ENCODE data around the gene USH2A.
"Not testable (repeated sequence)": the region's sequence is repeated elsewhere in the genome, so short reads cannot be mapped to it uniquely, and the experiment has no call there.

USH2A gene

DNA sequence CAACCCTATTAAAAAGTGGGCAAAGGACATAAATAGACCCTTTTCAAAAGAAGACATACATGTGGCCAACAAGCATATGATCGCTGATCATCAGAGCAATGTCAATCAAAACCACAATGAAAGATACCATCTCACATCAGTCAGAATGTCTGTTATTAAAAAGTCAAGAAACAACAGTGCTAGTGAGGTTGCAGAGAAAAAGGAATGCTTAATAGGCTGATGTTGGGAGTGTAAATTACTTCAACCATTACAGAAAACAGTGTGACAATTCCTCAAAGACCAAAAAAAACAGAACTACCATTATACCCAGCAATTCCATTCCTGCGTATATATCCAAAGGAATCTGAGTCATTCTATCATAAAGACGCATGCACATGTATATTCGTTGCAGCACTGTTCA, 13.2 kb downstream of the USH2A start:
- DNase-seq (ENCODE audit: low read depth in 4 of 4, low spot score in 1 of 4), result no peak

DNA sequence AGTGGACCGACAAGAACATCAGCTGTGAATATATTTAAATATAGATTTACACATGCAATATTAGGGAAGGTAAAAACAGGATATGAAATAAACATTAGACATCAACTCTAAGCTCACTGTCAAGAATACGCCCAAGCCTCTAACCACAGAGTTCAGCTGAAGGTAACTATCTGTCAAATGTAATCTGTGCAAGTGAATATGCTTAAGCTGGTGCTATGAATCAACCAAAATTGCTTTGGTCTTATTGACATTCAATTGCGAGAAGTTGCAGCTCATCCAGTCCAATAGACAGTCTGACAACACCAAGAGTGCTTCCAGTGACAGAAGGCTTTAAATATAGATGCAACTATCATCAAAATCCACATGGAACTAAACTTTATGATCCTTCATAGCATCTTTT, 32.3 kb downstream of the USH2A start:
- no peak for DNase-seq (ENCODE audit: low read depth in 4 of 4, low spot score in 1 of 4)

DNA sequence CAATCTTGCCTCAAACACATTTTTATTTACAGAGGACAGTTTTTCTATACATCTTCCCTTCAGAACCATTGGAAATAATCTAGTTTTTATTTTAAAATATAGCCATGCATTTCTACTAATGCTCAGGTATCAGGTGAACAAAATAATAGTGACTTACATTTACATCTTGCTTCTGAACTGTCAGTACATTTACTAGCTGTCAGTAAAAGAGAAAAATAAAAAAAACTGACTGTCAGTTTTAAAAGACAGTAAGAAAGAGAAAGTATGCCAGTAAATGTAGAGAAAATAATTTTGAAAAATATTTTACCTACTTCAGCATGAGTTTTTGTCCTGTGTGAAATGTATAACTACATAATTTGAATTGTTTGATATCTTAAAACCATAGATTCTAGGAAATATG, 33.5 kb downstream of the USH2A start:
- DNase-seq (ENCODE audit: low read depth in 4 of 4, low spot score in 1 of 4), result no peak

DNA sequence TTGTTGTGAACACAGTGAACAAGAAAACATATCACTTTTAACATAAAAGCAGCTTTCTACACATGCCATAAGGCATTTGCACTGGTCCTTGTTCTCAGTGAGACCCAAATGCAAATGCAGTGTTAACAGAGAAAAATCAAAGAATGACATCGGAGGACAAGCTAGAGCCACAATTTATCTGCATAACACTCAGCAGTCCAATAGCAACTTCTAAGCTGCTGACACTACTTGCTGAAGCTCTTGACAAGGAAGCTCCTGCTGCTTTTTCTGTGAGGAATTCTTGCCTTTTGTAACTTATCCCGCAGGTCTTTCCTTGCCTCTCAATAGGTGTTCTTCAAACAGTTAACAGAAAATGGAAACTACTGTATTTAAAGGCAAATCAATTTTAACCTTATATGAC, 34.7 kb downstream of the USH2A start:
- no peak for DNase-seq (ENCODE audit: low read depth in 4 of 4, low spot score in 1 of 4)

DNA sequence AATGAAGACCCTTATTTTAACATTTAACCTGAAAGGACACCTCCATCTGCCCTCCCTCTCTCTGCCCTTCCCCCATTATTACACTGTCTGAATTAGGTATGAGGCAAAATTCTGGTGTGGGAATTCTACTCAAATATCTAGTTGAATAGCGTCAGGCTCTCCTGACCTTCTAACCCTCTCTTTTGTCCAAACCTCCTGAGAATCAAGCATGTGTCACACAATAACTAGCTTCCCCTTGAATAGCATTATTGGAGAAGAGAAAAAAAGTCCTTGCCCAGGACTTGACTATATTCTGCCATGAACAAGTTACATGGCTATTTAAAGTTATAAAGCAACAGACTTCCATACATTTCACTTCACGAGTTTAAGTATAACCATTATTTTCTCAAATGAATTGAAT, 35.5 kb downstream of the USH2A start:
- DNase-seq (ENCODE audit: low read depth in 4 of 4, low spot score in 1 of 4), result no peak

DNA sequence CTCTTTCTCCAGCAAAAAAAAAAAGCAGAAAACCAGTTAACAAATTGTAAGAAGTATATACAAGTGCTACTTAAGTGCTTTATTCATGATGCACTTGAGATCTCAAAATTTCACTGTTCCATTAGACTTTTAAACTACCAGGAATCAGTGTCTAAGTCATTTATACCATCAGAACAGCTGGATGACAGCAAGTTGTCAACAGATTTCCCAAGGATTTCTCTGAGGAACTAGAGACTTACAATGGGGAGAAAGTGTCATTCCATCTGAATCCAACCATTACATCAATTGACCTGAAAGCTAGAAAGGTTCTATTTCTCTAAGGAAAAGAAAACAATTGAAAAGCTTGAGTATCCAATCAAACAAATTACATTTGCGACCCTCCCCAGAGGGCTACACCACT, 43.8 kb downstream of the USH2A start:
- no peak for DNase-seq (ENCODE audit: low read depth in 4 of 4, low spot score in 1 of 4)

DNA sequence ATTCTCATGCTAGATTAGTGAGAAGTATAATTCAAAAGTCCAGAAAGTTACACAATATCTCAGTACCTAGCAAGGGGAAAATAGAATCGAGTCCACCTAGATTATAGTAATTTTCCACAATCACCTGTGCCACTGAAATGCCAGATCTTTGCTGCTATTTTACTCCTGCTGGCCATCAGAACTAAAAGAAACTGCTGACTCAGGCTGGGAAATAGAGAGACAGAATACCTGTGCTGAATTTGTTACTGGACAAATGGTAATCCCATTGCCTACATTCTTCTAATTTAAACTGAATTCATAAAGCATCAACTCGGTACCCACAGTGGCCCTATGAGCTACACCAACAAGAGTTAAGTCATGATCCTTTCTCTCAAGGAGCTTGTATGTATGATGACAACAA, 55.0 kb downstream of the USH2A start:
- no peak for DNase-seq (ENCODE audit: low read depth in 4 of 4, low spot score in 1 of 4)

DNA sequence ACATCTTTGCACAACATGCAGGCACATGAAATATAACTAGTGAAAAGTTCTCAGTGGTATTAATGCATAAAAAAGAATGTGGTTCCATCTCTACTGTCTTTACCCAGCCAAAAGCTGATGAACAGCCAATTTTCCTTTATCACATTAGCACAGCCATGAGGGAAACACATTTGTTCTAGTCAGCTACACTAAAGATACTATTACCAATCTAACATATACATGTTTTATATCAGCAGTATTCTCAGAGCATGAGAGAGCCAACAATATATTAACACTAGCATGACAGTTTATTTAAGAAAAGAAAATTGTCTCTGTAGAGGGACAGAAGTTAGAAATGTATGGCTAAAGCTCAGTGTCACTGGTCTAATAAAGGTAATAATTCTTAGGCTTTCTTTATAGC, 56.3 kb downstream of the USH2A start:
- no peak for DNase-seq (ENCODE audit: low read depth in 4 of 4, low spot score in 1 of 4)

DNA sequence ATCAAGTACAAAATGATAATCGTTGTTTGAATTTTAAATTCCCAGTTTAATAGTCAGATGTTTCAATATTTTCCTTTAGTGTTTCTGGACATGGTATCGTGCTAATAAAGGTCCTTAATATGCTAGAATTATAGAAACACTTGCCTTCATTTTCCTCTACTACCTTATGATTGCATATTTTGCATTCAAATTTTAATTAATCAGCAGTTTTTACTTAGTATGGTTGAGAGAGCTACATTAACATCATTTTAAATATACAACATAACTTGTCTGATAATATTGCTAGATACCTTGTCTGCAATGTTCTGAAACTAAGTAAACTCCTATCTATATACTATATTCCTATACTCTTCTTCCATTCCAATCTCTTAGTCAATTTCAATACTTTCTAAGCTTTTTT, 66.3 kb downstream of the USH2A start:
- no peak for DNase-seq (ENCODE audit: low read depth in 4 of 4, low spot score in 1 of 4)

DNA sequence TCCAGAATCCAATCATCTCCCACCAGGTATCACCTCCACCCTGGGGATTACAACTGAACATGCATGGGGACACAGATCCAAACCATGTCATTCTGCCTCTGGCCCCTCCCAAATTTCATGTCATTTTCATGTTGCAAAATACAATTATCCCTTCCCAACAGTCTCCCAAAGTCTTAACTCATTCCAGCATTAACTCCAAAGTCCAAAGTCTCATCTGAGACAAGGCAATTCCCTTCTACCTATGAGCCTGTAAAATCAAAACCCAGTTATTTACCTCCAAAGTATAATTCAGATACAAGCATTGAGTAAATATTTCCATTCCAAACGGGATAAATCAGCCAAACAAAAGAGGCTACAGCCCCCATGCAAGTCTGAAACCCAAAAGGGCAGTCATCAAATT, 73.1 kb downstream of the USH2A start:
- no peak for DNase-seq (ENCODE audit: low read depth in 4 of 4, low spot score in 1 of 4)

DNA sequence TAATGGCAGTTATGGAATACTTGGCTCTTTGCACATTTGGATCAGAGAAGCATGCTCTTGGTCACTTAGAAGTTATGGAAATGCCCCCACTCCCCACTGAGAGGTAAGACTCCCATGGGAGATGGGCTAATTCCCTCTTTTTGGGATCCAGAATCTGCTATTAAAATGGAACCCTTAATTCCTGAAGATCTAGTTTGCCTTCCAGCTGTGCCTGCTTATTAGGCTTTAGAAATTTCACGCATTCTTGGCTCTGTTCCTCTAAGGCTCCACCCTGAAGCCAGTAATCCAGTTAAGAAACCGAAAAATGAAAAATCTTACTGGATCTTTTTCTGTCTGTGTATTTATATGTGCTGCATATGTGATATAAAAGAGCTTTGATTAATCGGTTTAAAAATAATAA, 76.7 kb downstream of the USH2A start:
- DNase-seq (ENCODE audit: low read depth in 4 of 4, low spot score in 1 of 4), result no peak

DNA sequence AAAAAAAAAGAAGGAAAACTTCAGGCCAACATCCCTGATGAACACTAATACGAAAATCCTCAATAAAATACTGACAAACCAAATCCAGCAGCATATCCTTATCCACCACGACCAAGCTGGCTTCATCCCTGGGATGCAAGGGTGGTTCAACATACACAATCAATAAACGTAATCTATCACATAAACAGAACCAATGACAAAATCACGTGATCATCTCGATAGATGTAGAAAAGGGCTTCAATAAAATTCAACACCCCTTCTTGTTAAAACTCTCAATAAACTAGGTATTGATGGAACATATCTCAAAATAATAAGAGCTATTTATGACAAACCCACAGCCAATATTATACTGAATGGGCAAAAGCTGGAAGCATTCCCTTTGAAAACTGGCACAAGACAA, 82.7 kb downstream of the USH2A start:
- not testable (repeated sequence) for DNase-seq (ENCODE audit: low read depth in 4 of 4, low spot score in 1 of 4)

DNA sequence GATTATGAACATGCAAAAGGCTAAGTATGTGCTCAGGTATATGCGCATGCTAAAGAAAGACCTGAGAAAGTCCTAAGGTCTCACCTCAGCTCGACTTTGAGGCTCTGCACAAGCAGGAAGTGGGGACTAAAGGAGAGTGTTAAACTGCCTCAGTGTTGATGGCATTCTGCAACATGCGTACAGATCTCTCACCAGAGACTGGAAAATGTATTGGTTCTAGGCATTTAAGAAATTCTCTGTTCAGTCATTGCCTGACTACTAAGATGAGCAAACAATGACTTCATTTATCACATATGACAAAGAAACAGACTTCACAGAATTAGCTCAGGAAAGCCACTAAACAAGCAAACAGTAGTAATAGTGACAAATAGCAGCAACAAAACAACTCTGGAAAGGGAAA, 90.8 kb downstream of the USH2A start:
- no peak for DNase-seq (ENCODE audit: low read depth in 4 of 4, low spot score in 1 of 4)

DNA sequence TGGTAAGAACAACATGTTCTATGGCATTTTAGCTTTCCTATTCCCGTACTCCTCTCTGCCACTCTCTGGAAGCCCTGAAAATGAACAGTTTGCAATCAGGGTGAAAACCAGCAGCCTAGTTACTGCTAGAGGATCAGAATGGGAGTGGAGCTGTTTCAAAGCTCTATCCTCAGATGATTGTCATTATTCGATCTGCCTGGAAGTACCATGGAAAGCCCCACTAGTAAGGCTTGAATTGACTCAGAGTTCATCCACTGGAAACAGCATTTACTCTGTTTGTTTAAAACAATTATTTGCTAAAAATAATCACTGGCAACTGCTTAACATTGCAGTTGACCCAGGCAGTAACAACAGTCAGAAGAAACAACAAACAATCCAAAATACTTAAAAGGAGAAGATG, 91.2 kb downstream of the USH2A start:
- DNase-seq (ENCODE audit: low read depth in 4 of 4, low spot score in 1 of 4), result no peak

DNA sequence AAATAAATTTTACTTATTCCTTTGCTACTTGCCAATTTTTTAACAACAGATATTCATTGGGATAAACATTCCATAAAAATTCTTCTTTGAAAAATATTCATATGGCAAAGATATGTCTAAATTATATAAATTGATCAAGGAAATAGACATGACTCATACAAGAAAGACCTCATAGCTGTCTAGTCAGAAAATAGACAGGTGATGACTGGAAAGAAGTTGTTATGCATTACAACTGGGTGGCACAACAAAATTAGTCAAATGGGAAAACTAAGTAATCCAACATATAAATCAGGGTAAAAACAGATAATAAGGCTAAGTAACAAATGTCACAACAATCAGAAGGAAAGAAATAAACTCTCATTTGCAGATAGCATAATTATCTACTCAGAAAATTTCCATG, 92.0 kb downstream of the USH2A start:
- DNase-seq (ENCODE audit: low read depth in 4 of 4, low spot score in 1 of 4), result no peak

DNA sequence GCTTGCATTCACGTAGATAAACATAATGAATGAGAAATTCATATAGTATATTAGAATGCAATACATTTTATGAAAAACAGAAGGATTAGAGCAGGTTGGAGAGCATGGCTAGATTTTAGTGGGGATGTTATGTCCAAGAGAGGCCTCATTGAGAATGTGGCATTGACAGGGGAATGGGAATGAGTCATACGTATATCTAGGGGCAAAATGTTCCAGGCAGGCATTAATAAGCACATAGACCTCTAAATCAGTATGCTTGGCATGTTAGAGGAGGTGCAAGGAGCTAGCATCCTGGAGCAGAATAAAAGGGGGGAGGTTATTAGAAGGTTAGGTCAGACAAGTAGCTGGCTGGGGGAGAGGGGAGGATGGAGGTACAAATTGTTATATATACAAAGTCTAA, 93.0 kb downstream of the USH2A start:
- no peak for DNase-seq (ENCODE audit: low read depth in 4 of 4, low spot score in 1 of 4)

DNA sequence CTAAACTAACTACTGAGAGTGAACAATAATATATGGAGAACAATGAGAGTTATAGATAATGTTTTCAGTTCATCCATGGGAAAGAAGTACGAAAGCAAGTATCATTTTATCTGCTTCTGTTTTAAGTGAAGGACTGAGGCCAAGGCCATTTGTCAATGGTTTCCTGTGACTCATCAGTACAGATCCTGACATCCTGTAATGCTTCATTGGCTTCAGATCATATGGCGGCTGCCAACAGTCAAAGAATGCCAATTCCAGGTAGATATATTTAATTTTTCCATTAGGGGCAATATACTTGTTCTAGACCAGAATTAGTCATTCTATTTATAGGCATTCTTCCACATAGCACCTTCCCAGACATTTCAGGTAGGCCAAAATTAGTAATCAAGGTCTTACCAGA, 97.3 kb downstream of the USH2A start:
- no peak for DNase-seq (ENCODE audit: low read depth in 4 of 4, low spot score in 1 of 4)

DNA sequence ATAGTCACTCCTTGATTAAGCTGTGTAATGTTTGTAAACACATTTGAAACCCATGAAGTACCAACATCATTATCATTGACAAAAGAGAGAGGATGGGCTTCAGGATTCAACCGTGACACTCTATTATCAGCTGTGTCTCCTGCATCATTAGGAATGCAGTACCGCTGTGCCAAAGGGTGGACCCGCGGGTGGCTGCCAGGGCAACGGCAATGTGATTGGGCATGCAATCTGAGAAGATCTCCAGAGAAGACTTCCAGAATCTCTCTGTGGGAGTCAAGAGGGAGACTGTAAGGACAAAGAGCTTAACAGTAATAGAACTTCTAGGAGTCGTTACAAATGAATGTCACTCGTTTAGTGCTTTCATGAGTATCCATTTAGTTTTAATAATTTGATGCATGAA, 97.9 kb downstream of the USH2A start:
- DNase-seq (ENCODE audit: low read depth in 4 of 4, low spot score in 1 of 4), result no peak

DNA sequence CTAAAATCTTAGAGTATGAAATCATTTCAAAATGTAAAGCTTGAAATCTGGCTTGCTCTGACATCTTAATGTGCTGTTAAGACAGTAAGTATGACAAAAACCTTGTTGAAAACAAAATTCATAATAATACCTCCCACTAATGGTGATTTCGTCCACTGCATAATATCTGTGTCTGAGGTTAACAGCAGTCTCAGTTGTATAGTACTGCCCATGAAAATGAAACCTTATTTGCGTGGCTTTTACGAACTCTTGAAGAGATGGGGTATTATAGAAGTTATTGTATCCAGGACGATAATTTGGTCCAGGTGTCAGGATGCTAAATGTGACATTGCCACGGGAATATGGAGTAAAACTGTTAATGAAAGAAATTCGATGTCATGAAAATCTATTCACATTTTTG, 99.9 kb downstream of the USH2A start:
- no peak for DNase-seq (ENCODE audit: low read depth in 4 of 4, low spot score in 1 of 4)

DNA sequence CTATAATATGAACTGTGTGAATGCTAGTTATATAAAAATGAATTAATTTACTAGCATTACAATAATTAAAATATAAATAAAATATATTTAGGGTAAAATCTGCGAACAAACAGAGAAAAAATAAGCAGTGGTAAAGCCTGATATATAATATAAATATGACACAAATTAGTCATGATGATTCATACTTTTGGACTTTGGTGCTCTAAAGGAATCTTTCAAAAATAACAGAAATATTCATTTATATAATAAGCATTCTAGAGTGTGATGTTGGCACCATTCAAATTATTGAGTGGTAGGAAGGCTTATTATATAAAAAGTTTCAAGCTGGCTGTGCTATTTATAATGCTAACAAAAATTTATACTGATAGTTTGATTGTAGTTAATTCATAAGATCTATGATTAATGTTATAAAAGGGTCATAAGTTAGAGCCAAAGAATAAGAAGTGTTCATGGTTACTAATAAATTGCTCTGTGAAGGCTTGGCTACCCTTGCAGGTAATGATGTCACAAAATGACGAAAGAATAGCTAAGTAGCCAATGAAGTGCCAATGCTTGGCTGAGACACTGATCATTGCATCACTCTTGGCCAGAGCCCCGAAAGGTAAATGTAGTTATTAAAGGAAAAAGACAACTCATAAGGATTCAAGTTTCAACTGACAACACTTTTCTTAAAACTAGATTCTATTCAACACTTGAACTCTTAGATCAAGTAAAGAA, 108.7 kb downstream of the USH2A start:
- no peak for DNase-seq (ENCODE audit: low read depth in 4 of 4, low spot score in 1 of 4)

DNA sequence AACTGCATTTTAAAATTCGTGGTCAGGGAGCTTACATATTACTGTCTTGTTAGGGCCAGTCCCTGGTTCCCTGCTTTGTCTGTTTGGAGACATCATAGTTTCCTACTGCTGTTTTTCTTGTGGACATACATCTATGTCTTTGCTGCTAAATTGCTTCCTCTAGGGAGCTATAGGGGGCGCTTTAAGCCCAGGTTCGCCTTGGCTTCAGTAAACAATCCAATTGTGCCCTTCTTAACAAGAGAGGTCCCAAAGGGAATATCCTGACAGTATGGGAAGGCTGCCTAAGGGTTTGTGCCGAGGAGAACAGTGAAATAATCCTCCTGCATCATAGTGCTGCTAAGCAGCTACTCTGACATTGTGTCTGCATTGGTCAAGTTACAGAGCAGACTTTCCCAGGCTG, 112.5 kb downstream of the USH2A start:
- DNase-seq (ENCODE audit: low read depth in 4 of 4, low spot score in 1 of 4), result no peak

DNA sequence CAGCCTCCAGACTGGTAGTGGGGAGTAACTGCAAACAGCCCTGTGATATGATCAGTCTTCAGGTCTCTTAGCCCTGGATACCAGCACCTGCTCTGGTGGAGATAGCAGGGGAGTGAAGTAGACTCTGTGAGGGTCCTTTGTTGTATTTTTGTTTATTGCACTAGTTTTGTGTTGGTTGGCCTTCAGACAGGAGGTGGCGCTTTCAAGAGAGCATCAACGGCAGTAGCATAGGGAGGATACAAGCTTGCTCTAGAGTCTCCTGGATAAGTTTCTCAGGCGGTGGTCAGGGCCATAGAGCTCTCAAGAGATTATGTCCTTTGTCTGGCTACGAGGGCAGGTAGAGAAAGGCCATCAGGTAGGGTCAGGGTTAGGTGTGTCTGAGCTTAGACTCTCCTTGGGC, 116.4 kb downstream of the USH2A start:
- no peak for DNase-seq (ENCODE audit: low read depth in 4 of 4, low spot score in 1 of 4)

DNA sequence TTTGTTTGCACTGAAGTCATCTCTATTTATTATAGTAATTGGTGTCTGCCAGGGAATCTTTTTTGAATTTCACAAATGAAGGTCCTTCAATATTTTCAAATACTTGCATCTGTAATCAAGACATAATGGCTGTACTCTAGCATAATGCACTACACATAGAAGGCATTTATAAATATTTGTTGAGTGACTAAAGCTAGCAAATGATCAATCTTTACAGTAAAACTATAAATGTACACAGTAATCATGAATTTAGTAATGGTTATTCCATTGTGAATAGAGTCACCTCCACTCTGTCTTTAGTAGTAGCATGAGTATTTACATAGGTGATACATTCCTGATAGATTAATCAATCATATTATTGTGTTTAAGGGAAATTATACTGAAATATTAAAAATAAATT, 119.6 kb downstream of the USH2A start:
- no peak for DNase-seq (ENCODE audit: low read depth in 4 of 4, low spot score in 1 of 4)

DNA sequence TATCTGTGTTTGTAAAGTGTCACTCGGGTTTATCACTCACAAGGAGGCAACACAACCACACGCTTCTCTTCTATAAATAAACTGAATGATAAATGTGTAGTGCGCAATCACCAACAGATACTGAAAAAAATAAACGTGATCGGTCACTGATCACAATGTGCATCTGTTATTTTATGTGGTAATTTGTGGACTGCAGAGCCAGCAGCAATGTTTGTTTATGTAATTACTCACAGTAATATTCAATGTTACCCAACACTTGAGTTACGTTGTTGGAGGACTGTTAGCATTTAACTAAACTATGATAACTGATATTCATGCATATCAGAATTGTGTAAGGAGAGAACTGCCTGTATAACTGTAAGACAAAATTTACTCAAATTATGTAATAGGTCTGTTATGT, 129.6 kb downstream of the USH2A start:
- DNase-seq (ENCODE audit: low read depth in 4 of 4, low spot score in 1 of 4), result no peak
